ENCODE data around the gene ETS1.

Gene ETS1

DNA sequence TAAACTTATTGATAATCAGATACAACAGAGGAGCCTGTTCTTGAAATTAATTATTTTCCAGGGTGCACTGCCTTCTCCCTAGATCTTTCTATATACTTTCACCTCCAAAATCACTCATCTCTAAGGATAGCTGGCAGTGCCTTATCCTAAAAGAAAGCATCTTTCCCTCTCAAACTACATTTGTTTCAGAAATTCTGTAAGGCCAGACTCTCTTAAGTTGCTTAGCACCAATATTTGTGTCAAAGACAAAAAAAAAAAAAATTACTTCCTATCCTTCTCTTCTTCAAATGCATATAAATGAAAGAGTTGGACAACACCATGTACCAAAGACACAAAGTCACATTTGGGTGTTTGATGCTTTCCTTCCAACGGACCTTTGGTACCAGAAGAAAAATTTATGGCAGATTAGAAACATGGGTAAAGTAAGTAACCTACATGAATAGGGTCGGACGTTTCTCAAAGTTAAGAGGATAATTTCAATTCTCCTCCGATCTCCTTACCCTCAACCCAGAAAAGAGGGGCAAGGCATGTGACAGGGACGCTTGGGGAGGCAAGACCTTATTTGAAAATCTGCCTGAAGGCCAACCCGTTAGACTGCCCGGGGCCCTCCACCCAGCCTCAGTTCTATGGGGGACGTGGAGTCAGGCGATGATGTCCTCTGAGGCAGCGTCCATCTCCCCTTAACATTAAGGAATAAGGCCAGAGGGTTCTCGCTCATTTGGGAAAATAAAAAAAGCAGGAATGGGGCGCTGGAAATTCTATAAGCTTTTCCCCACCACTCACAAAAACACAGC lies 66.3 kb downstream of the ETS1 start:
- H3K4me3 ChIP-seq (ENCODE audit: low read depth, low read length): peak overlapping the region; percentile 76

DNA sequence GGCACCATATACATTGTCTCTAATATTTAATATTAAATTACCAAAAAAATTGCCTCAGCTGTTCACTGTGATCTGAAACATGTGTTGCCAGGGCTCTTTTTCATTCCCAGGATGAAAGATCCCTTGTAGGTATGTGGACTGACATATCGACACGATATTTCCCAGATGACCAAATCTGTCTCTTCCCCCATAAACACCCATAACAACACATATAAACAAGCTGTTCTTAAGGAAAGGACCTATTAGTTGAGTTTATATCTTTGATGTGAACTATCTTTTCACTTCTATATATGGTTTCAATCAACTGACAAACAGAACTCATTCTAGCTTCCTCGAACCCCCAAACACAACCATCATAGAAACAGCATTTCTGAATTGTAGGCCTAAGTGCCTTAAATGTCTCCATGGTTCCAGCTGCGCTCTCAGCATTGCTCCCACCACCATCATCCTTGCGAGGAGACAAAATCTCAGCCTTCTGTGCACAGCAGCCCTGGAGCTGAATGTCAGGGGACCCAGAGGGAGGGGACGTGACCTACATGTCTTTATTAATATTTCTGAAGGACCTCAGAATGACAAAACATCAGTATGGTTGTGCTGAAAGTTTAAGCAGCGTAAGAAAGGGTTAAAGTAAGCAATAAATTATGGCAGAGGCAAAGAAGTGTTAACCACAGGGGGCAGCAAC lies 67.0 kb downstream of the ETS1 start:
- peak overlapping the region; percentile 76 for H3K4me3 ChIP-seq (ENCODE audit: low read depth, low read length)
- no peak for TF ChIP-seq MYC (IDR thresholded peaks at IDR 0.05; ENCODE audit: low read depth, low read length)
- TF ChIP-seq, protein P1, sequence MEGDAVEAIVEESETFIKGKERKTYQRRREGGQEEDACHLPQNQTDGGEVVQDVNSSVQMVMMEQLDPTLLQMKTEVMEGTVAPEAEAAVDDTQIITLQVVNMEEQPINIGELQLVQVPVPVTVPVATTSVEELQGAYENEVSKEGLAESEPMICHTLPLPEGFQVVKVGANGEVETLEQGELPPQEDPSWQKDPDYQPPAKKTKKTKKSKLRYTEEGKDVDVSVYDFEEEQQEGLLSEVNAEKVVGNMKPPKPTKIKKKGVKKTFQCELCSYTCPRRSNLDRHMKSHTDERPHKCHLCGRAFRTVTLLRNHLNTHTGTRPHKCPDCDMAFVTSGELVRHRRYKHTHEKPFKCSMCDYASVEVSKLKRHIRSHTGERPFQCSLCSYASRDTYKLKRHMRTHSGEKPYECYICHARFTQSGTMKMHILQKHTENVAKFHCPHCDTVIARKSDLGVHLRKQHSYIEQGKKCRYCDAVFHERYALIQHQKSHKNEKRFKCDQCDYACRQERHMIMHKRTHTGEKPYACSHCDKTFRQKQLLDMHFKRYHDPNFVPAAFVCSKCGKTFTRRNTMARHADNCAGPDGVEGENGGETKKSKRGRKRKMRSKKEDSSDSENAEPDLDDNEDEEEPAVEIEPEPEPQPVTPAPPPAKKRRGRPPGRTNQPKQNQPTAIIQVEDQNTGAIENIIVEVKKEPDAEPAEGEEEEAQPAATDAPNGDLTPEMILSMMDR (IDR thresholded peaks at IDR 0.05; ENCODE audit: low read depth, low read length): no peak
- no peak for TF ChIP-seq POLR2A (IDR thresholded peaks at IDR 0.05; ENCODE audit: extremely low read depth, insufficient read length)
- TF ChIP-seq, protein P2, sequence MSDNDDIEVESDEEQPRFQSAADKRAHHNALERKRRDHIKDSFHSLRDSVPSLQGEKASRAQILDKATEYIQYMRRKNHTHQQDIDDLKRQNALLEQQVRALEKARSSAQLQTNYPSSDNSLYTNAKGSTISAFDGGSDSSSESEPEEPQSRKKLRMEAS (IDR thresholded peaks at IDR 0.05; ENCODE audit: low read depth, low read length): no peak
- DNase-seq (ENCODE audit: low read depth): no peak

More for the DNA sequence above, 66.3 kb downstream of the ETS1 start:
- TF ChIP-seq, protein P2 (IDR thresholded peaks at IDR 0.05; ENCODE audit: low read depth, low read length): no peak
- TF ChIP-seq MYC (IDR thresholded peaks at IDR 0.05; ENCODE audit: low read depth, low read length) (no peak), POLR2A (IDR thresholded peaks at IDR 0.05; ENCODE audit: extremely low read depth, insufficient read length) (no peak)
- TF ChIP-seq, protein P1 (IDR thresholded peaks at IDR 0.05; ENCODE audit: low read depth, low read length): no peak
- DNase-seq (ENCODE audit: low read depth): peak; percentile 30

DNA sequence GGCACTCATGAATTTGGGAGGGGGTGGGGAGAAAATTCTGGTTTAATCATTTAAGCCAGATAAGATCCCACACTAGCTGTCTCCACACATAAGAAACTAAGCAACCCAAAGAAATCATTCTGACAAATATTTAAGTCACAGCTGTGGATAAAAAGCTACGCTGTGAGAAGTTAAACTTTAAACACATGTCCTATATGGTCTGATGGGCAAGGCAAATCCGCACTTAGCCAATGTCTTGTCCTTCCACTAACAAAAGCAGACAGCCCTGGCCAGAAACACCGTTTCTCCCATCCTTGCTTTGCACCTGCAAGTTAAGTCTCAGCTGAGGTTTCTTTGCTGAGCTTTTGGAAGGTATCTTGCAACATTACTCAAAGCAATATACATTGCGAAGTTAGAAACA lies 68.0 kb downstream of the ETS1 start:
- peak overlapping the region; percentile 76 for H3K4me3 ChIP-seq (ENCODE audit: low read depth, low read length)
- TF ChIP-seq POLR2A (IDR thresholded peaks at IDR 0.05; ENCODE audit: extremely low read depth, insufficient read length): no peak
- no peak for DNase-seq (ENCODE audit: low read depth)

DNA sequence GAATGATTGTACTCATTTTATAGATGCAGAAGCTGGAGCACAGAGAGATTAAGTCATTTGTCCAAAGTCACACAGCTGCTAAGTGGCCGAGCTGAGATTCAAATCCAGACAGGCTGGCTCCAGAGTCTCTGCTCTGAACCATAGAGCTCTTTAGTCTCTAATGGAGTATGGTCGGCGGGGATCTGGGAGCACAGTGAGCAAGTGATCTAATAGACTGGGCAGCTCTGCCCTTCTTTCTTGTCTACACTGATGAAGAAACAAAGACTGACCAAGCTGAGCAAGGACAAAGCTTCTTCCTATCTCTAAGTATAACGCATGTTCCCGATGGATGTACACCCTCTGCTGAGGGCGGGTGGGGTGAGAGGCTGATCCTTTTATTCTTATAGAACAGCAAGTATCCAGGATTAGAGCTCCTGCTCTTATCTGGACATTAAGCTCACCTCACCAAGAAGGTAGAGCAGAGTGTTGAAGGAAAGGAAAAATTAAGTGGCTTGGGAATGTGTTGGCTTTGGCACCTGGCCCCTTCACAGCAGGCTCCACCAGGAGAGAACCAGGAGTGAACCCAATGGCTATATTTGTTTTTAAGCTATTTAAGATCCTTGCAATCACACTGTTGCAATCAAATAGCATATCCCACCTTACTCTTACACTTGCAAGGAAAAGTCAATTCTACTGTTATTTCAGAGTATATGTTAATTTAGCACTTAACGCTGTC lies 68.7 kb downstream of the ETS1 start:
- TF ChIP-seq, protein P1 (IDR thresholded peaks at IDR 0.05; ENCODE audit: low read depth, low read length): no peak
- TF ChIP-seq MYC (IDR thresholded peaks at IDR 0.05; ENCODE audit: low read depth, low read length) (no peak), POLR2A (IDR thresholded peaks at IDR 0.05; ENCODE audit: extremely low read depth, insufficient read length) (no peak)
- TF ChIP-seq, protein P2 (IDR thresholded peaks at IDR 0.05; ENCODE audit: low read depth, low read length): no peak
- no peak overlapping the region for H3K4me3 ChIP-seq (ENCODE audit: low read depth, low read length)
- DNase-seq (ENCODE audit: low read depth): no peak

DNA sequence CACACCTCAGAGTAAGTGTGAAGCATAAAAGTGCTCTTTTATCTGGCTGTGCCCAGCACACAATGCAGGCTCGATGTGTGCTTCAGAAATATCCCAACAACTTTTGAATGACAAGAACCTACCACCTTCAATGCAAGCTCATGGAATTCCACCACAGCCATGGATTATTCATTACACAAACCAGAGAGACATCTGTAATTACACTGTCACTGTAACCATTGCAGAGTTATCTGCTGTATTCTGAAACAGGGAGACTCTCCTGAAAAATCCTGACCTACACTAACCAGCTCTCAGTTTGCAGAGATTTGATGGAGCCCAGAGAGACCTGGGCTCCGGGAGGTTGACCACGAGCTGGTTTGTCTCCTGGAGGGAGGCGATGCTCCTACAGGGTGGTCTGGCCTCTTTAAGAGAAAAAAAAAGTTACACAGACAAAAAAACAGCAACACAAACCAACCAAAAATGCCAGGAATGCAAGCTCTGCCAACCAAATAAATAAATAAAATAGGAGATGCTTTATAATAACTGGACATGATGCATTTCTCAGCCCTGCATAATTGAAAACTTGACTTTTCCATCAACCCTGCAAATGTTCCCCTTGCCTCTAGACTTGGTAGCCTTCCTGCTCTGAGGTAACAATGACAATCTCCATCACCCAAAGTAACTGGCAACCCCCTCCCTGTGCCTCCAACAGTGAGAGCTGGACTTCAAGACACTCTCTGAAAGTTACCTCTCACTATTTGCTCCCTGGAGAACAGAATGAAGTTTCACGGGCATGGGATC lies 69.7 kb downstream of the ETS1 start:
- no peak overlapping the region for H3K4me3 ChIP-seq (ENCODE audit: low read depth, low read length)
- DNase-seq (ENCODE audit: low read depth): no peak
- TF ChIP-seq MYC (IDR thresholded peaks at IDR 0.05; ENCODE audit: low read depth, low read length) (no peak), POLR2A (IDR thresholded peaks at IDR 0.05; ENCODE audit: extremely low read depth, insufficient read length) (no peak)
- TF ChIP-seq, protein P2 (IDR thresholded peaks at IDR 0.05; ENCODE audit: low read depth, low read length): no peak
- TF ChIP-seq, protein P1 (IDR thresholded peaks at IDR 0.05; ENCODE audit: low read depth, low read length): no peak
